Adipose tissue (tissue), 3 donors: ENCODE data around the gene AGBL4. TPM values are rescaled to one million over a fixed set of nuclear protein-coding genes. Genes with fewer than 3 reads are reported as not detected.

Source experiments
- H3K27ac ChIP-seq: one replicate; pipeline ENCODE4 v1.5.1; 2013; ENCODE audit warnings: low read depth, low read length
- WGBS, 3 donors: extraction: QIAGEN DNeasy Blood & Tissue Kit; methylation state at CpG; one replicate each; pipeline ENCODE4 v1.1.7; 2013; 5-methylcytosine and 5-hydroxymethylcytosine counted together
- polyA plus RNA-seq, 3 donors: library from polyadenylated mRNA; stranded (reverse); fragments of 200-250 nt; gene quantifications; one replicate each; pipeline ENCODE4 v1.2.3, GENCODE V29; 2013
- donor health status: healthy with polysubstance abuse.
- donor health status: Bipolar disorder and iron deficiency.
- donor health status: healthy.

Gene AGBL4
- polyA plus RNA-seq, 3 donors, result 0.06 to 0.51 TPM; not detected in 1

GRCh38 chr1:49160677-49161076, 863.1 kb downstream of the AGBL4 start:
- no peak overlapping the region for H3K27ac ChIP-seq
- WGBS, 3 donors, result 65 to 77% (median 75%) methylated on average over 6 of the region's 6 CpGs

GRCh38 chr1:49136738-49137251, 887.0 kb downstream of the AGBL4 start:
- WGBS, 3 donors, result 57 to 77% (median 62%) methylated on average over 1 of the region's 1 CpG
- H3K27ac ChIP-seq, result no peak overlapping the region

GRCh38 chr1:49125746-49126145, 898.0 kb downstream of the AGBL4 start:
- WGBS, 3 donors, result 42 to 58% (median 44%) methylated on average over 1 of the region's 1 CpG
- H3K27ac ChIP-seq, result no peak overlapping the region

DNA sequence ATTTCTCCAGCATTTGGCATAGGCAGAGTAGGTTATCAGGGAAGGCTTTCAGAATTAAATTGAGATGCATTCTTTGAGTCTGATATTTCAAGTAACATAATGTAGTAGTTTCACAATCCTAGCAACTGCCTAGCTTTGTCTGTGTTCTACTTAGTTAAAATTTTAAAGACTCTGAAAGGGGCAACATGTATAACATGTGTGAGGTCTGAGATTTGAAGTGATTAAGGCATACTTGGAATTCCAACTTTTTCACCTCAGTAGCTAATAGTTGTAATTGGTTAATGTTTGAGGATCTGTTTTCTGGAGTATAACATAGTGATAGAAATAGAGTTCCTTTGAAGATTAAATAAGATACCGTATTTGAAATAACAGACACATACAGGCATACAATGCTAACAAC, 911.8 kb downstream of the AGBL4 start:
- no peak overlapping the region for H3K27ac ChIP-seq
- 25 to 92% (median 89%) methylated on average over 1 of the region's 1 CpG for WGBS, 3 donors

DNA sequence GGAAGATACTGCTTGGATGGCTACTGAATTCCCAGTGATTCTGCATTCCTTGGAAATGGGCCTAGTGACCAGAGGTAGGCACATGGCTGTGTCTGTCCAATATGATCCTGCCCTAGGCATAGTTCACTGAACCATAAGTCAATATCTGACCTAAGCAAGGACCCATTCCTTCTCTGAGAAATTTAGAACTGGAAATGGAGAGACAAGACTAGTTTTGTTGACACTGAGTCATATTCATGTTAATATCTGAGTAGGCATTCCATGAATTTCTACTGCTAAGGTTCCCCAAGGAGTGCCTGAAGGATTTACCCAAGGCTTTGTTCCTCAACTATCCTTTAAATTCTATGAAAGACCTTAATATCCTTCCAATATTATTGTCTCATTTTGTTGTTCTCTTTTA, 917.3 kb downstream of the AGBL4 start:
- H3K27ac ChIP-seq, result no peak overlapping the region

DNA sequence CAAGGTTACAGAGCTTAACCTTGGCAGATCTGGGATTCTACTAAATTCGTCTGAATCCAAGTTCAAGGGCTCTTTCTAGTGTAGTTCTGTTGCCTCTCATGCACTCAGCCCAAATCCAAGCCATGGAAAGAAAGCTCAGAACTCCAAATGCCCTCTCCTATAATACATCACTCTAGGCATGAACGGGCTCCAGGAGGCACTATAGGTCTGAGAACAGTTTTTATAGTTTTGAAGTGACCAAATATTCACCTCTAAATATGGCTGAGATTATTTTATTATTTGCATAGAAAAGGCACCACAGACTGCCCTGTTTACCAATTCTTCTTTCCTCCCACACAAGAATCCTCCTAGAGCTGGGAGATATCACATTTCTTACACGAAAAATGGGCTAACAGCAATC, 919.2 kb downstream of the AGBL4 start:
- no peak overlapping the region for H3K27ac ChIP-seq
- 58 to 65% (median 65%) methylated on average over 3 of the region's 3 CpGs for WGBS, 3 donors

DNA sequence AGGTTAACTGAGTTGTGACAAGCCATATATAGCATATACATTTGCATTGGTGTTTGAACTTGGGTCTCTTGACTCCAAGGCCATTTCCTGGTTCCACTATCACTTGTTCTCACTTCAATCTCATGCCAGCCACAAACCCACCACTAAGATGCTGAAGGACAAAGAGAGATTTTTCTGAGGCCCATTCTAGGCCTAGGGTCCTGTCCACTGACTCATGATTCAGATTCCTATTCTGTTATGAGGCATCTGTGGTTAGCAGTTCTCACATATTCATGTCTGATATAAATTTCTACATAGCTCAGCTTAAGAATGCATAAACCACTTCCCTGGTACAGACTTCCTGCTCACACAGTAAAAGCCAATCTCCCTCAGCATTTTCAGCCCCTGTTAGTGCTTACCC, 921.0 kb downstream of the AGBL4 start:
- H3K27ac ChIP-seq, result no peak overlapping the region

DNA sequence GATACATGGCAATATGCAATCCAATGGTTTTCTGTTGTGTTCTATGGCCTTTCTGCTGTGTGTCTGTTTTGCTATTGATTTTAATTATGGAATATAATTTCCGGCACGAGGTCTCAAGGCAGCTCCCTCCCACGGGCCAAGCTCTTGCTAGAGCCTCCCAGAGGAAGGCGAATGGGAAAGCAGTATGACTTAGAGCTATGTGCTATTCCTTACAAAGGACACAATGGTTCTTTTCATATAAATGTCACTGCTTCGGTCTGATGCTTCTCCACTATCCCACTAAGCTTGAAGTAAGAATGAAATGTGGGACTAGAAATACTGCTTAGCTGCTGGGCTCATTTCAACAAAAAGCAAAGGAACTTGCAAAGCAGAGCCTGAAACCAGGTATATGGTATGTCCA, 924.9 kb downstream of the AGBL4 start:
- H3K27ac ChIP-seq, result no peak overlapping the region
- WGBS, 3 donors, result 73 to 87% (median 83%) methylated on average over 5 of the region's 5 CpGs

- no peak overlapping the region for H3K27ac ChIP-seq
- WGBS, 3 donors, result 75 to 86% (median 82%) methylated on average over 2 of the region's 2 CpGs
Observed at GRCh38 chr1:49086327-49086726, 937.4 kb downstream of the AGBL4 start.

DNA sequence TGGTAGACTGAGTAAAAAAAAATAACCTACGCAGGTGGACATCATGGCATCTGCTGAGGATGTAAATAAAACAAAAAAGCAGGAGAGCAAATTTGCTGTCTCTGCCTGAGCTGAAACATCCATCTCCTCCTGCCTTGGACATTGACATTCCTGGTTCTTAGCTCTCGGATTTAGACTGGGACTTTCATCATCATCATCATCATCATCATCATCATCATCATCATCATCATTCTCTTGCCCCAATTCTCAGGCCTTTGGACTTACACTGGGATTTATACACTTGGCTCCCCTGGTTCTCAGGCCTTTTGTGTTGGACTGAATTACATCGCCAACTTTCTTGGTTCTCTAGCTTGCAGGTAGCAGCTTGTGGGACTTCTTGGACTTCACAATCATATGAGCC, 938.7 kb downstream of the AGBL4 start:
- WGBS, 3 donors, result 78 to 85% (median 80%) methylated on average over 3 of the region's 3 CpGs
- H3K27ac ChIP-seq, result no peak overlapping the region

GRCh38 chr1:49060766-49061165, 963.0 kb downstream of the AGBL4 start:
- 58 to 70% (median 62%) methylated on average over 1 of the region's 1 CpG for WGBS, 3 donors
- no peak overlapping the region for H3K27ac ChIP-seq

DNA sequence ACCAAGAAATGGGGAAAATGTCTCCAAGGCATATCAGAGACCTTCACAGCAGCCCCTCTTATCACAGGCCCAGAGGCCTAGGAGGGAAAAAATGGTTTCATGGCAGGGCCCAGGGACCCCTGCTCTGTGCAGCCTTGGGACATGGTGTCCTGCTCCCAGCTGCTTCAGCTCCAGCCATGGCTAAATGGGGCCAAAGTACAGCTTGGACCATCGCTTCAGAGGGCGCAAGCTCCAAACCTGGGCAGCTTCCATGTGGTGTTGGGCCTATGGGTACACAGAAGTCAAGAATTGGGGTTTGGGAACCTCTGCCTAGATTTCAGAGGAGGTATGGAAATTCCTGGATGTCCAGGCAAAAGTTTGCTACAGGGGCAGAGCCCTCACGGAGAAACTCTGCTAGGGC, 964.7 kb downstream of the AGBL4 start:
- no peak overlapping the region for H3K27ac ChIP-seq
- 92 to 98% (median 94%) methylated on average over 3 of the region's 3 CpGs for WGBS, 3 donors

DNA sequence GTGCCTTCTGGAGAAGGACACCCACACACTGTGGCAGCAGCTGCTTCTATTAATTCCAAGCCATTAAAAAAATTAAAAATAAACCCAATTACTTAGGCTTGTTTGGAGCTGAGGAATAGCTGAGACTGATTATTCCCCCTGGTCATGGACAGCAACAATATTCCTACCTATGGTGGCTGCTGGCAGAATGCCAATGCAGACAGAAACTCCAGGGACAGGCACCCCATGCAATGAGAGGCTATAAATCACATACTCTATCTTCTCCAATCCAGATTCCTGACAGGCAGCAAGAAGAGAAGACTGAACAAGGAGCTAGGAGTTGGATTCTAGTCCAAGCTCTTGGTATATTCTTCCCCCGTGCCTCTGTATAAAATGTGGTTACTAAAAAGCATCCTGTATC, 971.7 kb downstream of the AGBL4 start:
- 83 to 91% (median 88%) methylated on average over 1 of the region's 1 CpG for WGBS, 3 donors
- no peak overlapping the region for H3K27ac ChIP-seq

- no peak overlapping the region for H3K27ac ChIP-seq
- WGBS, 3 donors, result 38 to 74% (median 65%) methylated on average over 2 of the region's 2 CpGs
Observed at GRCh38 chr1:49051647-49052046, 972.1 kb downstream of the AGBL4 start.

DNA sequence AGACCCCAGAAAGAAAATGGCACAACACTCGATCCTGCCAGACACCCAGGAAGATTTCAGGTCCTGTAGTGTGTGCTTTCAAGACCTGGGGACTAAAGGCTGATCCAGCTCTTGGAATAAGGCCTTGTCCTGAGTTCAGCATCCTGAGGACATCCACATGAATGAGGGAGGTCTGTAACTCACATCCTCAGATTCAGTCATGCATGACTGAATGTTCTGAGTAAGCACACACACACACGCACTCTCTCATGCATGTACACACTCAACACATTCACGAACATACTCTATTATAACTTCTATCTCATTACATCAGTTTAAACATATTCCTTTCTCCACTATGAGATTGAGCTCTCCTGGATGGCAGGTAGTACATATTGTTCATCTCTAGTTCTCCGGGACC, 973.7 kb downstream of the AGBL4 start:
- WGBS, 3 donors, result 77 to 91% (median 90%) methylated on average over 4 of the region's 4 CpGs
- no peak overlapping the region for H3K27ac ChIP-seq

DNA sequence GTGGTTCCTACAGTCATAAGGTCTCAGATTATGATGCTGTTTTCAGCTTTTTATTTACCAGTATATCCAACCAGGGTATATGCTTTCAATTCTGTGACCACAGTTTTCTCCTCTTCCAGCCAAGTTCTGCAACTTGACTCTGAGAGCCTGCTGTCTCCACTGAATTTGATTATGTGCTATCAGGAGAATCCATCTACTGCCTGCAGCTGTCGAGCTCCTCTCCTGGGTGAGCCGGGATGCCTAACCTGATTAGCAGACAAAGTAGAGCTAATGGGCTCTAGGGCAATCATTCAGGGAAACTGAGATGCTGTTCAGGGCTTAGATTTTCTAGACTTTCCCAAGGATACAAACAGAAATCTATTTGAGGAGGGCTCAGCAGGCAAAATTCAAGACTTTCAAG, 975.6 kb downstream of the AGBL4 start:
- WGBS, 3 donors, result 41 to 63% (median 58%) methylated on average over 2 of the region's 2 CpGs

DNA sequence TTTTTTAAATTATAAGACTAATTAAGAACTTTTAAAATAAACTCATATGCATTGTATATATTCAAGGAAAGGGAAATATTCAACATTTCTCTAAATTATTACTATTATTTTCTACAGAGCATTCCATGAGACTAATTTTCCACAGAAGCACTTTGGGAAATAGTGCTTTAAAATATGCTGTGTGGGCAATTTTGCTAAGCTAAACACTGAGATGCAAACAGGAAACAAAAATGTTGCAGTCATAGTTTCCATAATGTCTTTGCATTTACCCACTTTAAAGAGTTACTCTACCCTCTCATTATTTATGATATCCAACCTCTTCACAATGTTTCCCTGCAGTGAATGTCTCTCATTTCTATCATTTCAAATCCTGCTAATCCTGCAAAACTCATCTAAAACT, 977.4 kb downstream of the AGBL4 start:
- no peak overlapping the region for H3K27ac ChIP-seq

More for the DNA sequence above, 975.6 kb downstream of the AGBL4 start:
- H3K27ac ChIP-seq, result no peak overlapping the region

DNA sequence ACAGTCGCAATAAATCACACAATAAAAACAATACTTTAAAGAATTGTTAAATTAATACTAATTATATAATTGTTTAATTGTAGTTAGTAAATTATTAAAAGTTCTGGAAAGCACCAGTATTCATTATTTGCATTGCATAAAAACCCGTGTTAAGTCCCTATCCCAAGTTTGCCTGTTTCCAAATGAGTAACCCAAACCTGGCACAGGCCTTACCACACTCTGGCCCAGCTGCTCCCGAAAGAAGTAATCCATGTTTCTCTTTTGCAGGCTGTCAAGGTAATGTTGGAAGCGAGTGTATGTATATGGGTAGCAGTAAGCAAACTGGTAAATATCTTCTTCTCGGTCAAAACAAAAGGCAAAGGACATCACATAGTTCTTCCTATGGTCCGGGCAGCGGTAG, 978.4 kb downstream of the AGBL4 start:
- H3K27ac ChIP-seq, result no peak overlapping the region
- 75 to 92% (median 88%) methylated on average over 7 of the region's 7 CpGs for WGBS, 3 donors

- 74 to 77% (median 76%) methylated on average over 4 of the region's 4 CpGs for WGBS, 3 donors
- H3K27ac ChIP-seq, result no peak overlapping the region
Observed at GRCh38 chr1:49036700-49037099, 987.1 kb downstream of the AGBL4 start.

DNA sequence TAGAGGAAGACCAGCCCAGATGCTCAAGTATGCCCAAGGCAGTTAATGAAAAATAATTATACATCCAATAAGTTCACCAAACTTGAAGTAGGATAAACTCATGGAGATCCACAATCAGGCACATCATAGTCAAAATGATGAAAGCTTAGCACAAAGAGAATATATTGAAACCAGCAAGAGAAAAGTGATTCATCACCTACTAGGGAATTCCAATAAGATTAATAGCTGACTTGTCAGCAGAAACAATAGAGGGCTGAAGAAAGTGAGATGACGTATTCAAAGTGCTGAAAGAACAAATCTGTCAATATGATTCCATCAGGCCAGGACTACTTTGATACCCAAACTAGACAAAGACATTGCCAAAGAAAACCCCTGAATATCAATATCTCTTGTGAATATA, 995.4 kb downstream of the AGBL4 start:
- no peak overlapping the region for H3K27ac ChIP-seq
- 72 to 78% (median 78%) methylated on average over 1 of the region's 1 CpG for WGBS, 3 donors

- no peak overlapping the region for H3K27ac ChIP-seq
- whole genome bisulfite sequencing, 3 donors, result 59 to 75% (median 66%) methylated on average over 1 of the region's 1 CpG
Observed at GRCh38 chr1:49026230-49026811, 997.4 kb downstream of the AGBL4 start.
